Endothelial cell of umbilical vein (primary cell): ENCODE data around the gene DIS3L2. TPM values are rescaled to one million over a fixed set of nuclear protein-coding genes. Genes with fewer than 3 reads are reported as not detected.

Experiments used
- BruUV-seq: library from RNA; stranded (reverse); fragments of 400-500 nt; replicated peaks from 2 replicates; lab custom pipeline; 2021; lab: Mats Ljungman, UMichigan
- CTCF ChIA-PET: fragments of 300-600, 350-600 bp; sonication (Branson Sonifier 250); formaldehyde crosslinking; loops from one replicate; lab custom pipeline; 2021; ENCODE audit warnings: antibody characterized with exemption, inconsistent platforms; lab: Charles Lee
- POLR2A ChIA-PET: fragments of 300-600, 350-600 bp; sonication (Branson Sonifier 250); formaldehyde crosslinking; loops from one replicate; lab custom pipeline; 2021; ENCODE audit warnings: antibody characterized with exemption, inconsistent platforms; lab: Charles Lee
- DNase-seq: peaks from one replicate; pipeline ENCODE4 v3.0.0-alpha.2; 2011; ENCODE audit warnings: low read depth, low spot score
- FAIRE-seq: peaks from 2 replicates; lab custom pipeline; 2011; peaks lifted over from hg19 to GRCh38; lab: Jason Lieb, UNC
- H2AFZ ChIP-seq: 2 replicates; pipeline ENCODE4 v1.6.0; 2012; ENCODE audit warnings: low read depth, low read length, control low read depth, inconsistent platforms
- H3K27ac ChIP-seq: 2 replicates; pipeline ENCODE4 v1.5.1; 2011; ENCODE audit warnings: low read depth, mild to moderate bottlenecking, control low read depth, low read length, moderate library complexity; ENCODE audit not compliant: insufficient read depth
- H3K27me3 ChIP-seq, 2 experiments: 2 replicates each; pipeline versions ENCODE4 v1.6.0 to v1.6.1; 2011; ENCODE audit warnings: low read length in 2 of 2, mixed read lengths in 1 of 2; ENCODE audit not compliant: control insufficient read depth in 2 of 2, insufficient read depth in 2 of 2
- H3K36me3 ChIP-seq, 2 experiments: 2 replicates in 1 of 2; 3 replicates in 1 of 2; pipeline ENCODE4 v1.5.1; 2011; ENCODE audit warnings: low read length in 2 of 2, mild to moderate bottlenecking in 1 of 2, moderate library complexity in 1 of 2; ENCODE audit not compliant: control insufficient read depth in 2 of 2, insufficient read depth in 2 of 2; ENCODE audit errors: extremely low read depth in 1 of 2
- H3K4me1 ChIP-seq: 3 replicates; pipeline ENCODE4 v1.5.1; 2011; ENCODE audit warnings: mild to moderate bottlenecking, low read length; ENCODE audit not compliant: control insufficient read depth, insufficient read depth; ENCODE audit errors: extremely low read depth
- H3K4me2 ChIP-seq: 2 replicates; pipeline ENCODE4 v1.6.1; 2011; ENCODE audit warnings: low read length, control low read depth, mixed read lengths; ENCODE audit not compliant: insufficient read depth
- H3K4me3 ChIP-seq, 3 experiments: fragments of 200-600 bp in 1 of 3; sonication (generic), shearing (Covaris generic) in 1 of 3; replicated peaks in 1 of 3; 2 replicates each; pipeline ENCODE4 v1.5.1; 2011 to 2016; ENCODE audit warnings: control low read depth in 3 of 3, low read length in 3 of 3, mild to moderate bottlenecking in 2 of 3, inconsistent platforms in 1 of 3, low read depth in 1 of 3, moderate library complexity in 1 of 3; ENCODE audit not compliant: insufficient read depth in 1 of 3
- H3K79me2 ChIP-seq: 2 replicates; pipeline ENCODE4 v1.6.0; 2012; ENCODE audit warnings: low read length, inconsistent platforms; ENCODE audit not compliant: control insufficient read depth, insufficient read depth
- H3K9ac ChIP-seq: replicated peaks from 2 replicates; pipeline ENCODE3; 2011; ENCODE audit warnings: low read length, control low read depth; ENCODE audit not compliant: insufficient read depth; ENCODE audit errors: extremely low read depth
- H3K9me1 ChIP-seq: replicated peaks from 3 replicates; pipeline ENCODE4 v1.6.0; 2011; ENCODE audit warnings: mild to moderate bottlenecking, low read length; ENCODE audit not compliant: control insufficient read depth, insufficient read depth; ENCODE audit errors: extremely low read depth
- H3K9me3 ChIP-seq: replicated peaks from 2 replicates; pipeline ENCODE4 v1.5.1; 2012; ENCODE audit warnings: low read length, inconsistent platforms; ENCODE audit not compliant: control insufficient read depth, insufficient read depth
- H4K20me1 ChIP-seq: replicated peaks from 2 replicates; pipeline ENCODE3; 2011; ENCODE audit warnings: mild to moderate bottlenecking, low read length; ENCODE audit not compliant: control insufficient read depth, insufficient read depth; ENCODE audit errors: extremely low read depth
- EZH2 ChIP-seq: IDR thresholded peaks from 2 replicates; pipeline ENCODE4 v1.6.1; 2012; ENCODE audit warnings: borderline replicate concordance, low read depth, mild to moderate bottlenecking, moderate library complexity, low read length, inconsistent platforms; ENCODE audit not compliant: severe bottlenecking
- FOS ChIP-seq: IDR thresholded peaks from 2 replicates; pipeline ENCODE4 v1.6.1; 2011; ENCODE audit warnings: mild to moderate bottlenecking, low read length, moderate library complexity, borderline replicate concordance; ENCODE audit not compliant: insufficient read depth
- GATA2 ChIP-seq: IDR thresholded peaks from 2 replicates; pipeline ENCODE4 v1.7.0; 2011; ENCODE audit warnings: low read depth, mild to moderate bottlenecking, moderate library complexity, mixed read lengths, low read length; ENCODE audit not compliant: insufficient read length, insufficient read depth
- JUN ChIP-seq: IDR thresholded peaks from 2 replicates; pipeline ENCODE4 v1.6.1; 2011; ENCODE audit warnings: borderline replicate concordance, low read depth; ENCODE audit not compliant: insufficient read length, insufficient read depth
- MYC ChIP-seq: IDR thresholded peaks from one replicate; pipeline ENCODE4 v1.6.1; 2011; ENCODE audit warnings: mild to moderate bottlenecking, low read depth, low read length
- POLR2A ChIP-seq: IDR thresholded peaks from 2 replicates; pipeline ENCODE4 v1.6.1; 2012; ENCODE audit warnings: low read depth, mild to moderate bottlenecking, control low read depth, low read length
- POLR2AphosphoS5 ChIP-seq: IDR thresholded peaks from 2 replicates; pipeline ENCODE4 v1.6.1; 2012; ENCODE audit warnings: low read depth, mild to moderate bottlenecking, control low read depth, low read length, moderate library complexity; ENCODE audit not compliant: insufficient read depth
- dilution Hi-C: fragments of 300-500 bp; cut with MboI; formaldehyde crosslinking; loops from one replicate; pipeline ENCODE4 v1.15.0; 2019; ENCODE audit warnings: low sequenced_read_pairs; ENCODE audit not compliant: extremely low pct_ligation_motif_present
- intact Hi-C: fragments of 100-400 bp; cut with micrococcal nuclease; formaldehyde crosslinking; loops from one replicate; pipeline ENCODE4 v1.10.0; 2022
- polyA plus RNA-seq, 4 experiments: library from polyadenylated mRNA; depleted of rRNA in 3 of 4; stranded (reverse) in 3 of 4; unstranded in 1 of 4; fragments of >200 nt; gene quantifications; 2 replicates each; pipeline versions ENCODE4 v1.2.1 to v1.2.3, GENCODE V29; 2011 to 2012; ENCODE audit warnings: missing spikeins in 1 of 4
- total RNA-seq: library from RNA; stranded (reverse); gene quantifications from 2 replicates; pipeline ENCODE4 v1.2.3, GENCODE V29; 2021
- TF ChIP-seq, protein P1 (sequence below), 2 donors: IDR thresholded peaks; 1 replicate in 1 of 2; 2 replicates in 1 of 2; pipeline ENCODE4 v1.5.1; 2011; ENCODE audit warnings: low read length in 2 of 2, mild to moderate bottlenecking in 2 of 2, moderate library complexity in 2 of 2, control low read depth in 1 of 2, inconsistent platforms in 1 of 2, low read depth in 1 of 2; ENCODE audit not compliant: insufficient read depth in 1 of 2; ENCODE audit errors: extremely low read depth in 1 of 2
- TF ChIP-seq, protein P2 (sequence below): IDR thresholded peaks from 2 replicates; pipeline ENCODE4 v1.6.1; 2011; ENCODE audit not compliant: insufficient read depth, insufficient read length

Gene DIS3L2
- total and polyA plus RNA-seq, 2 donors (not counting 3 experiments of a cell fraction or from before 2014, with no cell fraction given) = 14.6 to 31.2 TPM

DNA sequence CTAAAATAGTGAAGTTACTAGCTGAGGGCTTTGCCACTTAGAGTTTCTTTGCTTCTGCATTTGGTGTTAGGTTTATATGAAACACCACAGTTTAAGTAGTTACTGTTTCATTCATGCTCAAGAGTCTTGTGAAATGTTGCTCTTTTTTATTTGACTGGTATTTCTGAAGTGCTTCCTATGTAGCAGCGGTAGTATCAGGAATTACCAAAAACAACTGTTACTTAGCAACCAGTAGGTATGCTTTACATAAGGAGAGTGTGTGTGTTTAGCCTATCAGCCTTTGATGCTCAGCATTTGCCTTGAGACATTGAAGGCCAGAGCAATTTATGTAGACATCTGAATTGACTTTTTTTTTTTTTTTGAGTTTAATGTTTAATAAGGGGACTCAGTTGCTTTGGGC, 3.6 kb downstream of the DIS3L2 start:
- ChIA-PET CTCF (interaction anchor here (1.5 kb wide), 1 partner anchor 15 kb away, joined by 4 read pairs; no protein-coding TSS in a partner anchor), POLR2A (no interaction called here)
- no peak for TF ChIP-seq POLR2AphosphoS5
- TF ChIP-seq POLR2A = no peak
- no peak for TF ChIP-seq EZH2
- no peak for TF ChIP-seq JUN
- TF ChIP-seq, protein P1, sequence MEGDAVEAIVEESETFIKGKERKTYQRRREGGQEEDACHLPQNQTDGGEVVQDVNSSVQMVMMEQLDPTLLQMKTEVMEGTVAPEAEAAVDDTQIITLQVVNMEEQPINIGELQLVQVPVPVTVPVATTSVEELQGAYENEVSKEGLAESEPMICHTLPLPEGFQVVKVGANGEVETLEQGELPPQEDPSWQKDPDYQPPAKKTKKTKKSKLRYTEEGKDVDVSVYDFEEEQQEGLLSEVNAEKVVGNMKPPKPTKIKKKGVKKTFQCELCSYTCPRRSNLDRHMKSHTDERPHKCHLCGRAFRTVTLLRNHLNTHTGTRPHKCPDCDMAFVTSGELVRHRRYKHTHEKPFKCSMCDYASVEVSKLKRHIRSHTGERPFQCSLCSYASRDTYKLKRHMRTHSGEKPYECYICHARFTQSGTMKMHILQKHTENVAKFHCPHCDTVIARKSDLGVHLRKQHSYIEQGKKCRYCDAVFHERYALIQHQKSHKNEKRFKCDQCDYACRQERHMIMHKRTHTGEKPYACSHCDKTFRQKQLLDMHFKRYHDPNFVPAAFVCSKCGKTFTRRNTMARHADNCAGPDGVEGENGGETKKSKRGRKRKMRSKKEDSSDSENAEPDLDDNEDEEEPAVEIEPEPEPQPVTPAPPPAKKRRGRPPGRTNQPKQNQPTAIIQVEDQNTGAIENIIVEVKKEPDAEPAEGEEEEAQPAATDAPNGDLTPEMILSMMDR (IDR thresholded peaks at IDR 0.05; ENCODE audit: extremely low read depth in 1 of 2, insufficient read depth in 1 of 2, low read depth in 1 of 2, low read length in 2 of 2) = no peak
- TF ChIP-seq, protein P2, sequence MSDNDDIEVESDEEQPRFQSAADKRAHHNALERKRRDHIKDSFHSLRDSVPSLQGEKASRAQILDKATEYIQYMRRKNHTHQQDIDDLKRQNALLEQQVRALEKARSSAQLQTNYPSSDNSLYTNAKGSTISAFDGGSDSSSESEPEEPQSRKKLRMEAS = no peak
- no peak for TF ChIP-seq FOS
- TF ChIP-seq MYC = no peak
- no peak for TF ChIP-seq GATA2
- Histone ChIP-seq H3K79me2 (peaks cover 40% of the 10 kb centered on the region), H3K4me3 (no peak overlapping the region), H3K27ac (no peak overlapping the region), H3K9me3 (no peaks in the 10 kb centered on the region), H4K20me1 (no peaks in the 10 kb centered on the region), H3K27me3 (no peaks in the 10 kb centered on the region), H3K36me3 (no peaks in the 10 kb centered on the region), H3K9ac (no peak overlapping the region), H3K4me2 (no peak overlapping the region), H3K4me1 (peaks cover 5% of the 10 kb centered on the region), H2AFZ (no peak overlapping the region), H3K9me1 (no peaks in the 10 kb centered on the region)
- no peak for DNase-seq
- dilution Hi-C loops (no loop called here), intact Hi-C loops (no loop called here)
- no TSS peak for BruUV-seq
- FAIRE-seq = no peak
